PFSK-1 (cell line): ENCODE results near the gene TBXA2R.

Experiments
- POLR2AphosphoS5 ChIP-seq: IDR thresholded peaks from 2 replicates; pipeline ENCODE4 v1.6.1; 2012; ENCODE audit warnings: low read depth, mild to moderate bottlenecking, control low read depth, low read length, moderate library complexity
- SIN3A ChIP-seq: IDR thresholded peaks from 2 replicates; pipeline ENCODE4 v1.6.1; 2012; ENCODE audit warnings: mild to moderate bottlenecking, low read length, moderate library complexity, borderline replicate concordance; ENCODE audit not compliant: insufficient read depth
- TF ChIP-seq, protein P1 (sequence below), 2 experiments: IDR thresholded peaks; 2 replicates each; pipeline versions ENCODE4 v1.6.1 to v1.8.0; 2011 to 2012; ENCODE audit warnings: low read depth in 2 of 2, low read length in 2 of 2, control low read depth in 1 of 2, inconsistent platforms in 1 of 2, mild to moderate bottlenecking in 1 of 2, moderate library complexity in 1 of 2; ENCODE audit not compliant: insufficient read depth in 1 of 2

DNA sequence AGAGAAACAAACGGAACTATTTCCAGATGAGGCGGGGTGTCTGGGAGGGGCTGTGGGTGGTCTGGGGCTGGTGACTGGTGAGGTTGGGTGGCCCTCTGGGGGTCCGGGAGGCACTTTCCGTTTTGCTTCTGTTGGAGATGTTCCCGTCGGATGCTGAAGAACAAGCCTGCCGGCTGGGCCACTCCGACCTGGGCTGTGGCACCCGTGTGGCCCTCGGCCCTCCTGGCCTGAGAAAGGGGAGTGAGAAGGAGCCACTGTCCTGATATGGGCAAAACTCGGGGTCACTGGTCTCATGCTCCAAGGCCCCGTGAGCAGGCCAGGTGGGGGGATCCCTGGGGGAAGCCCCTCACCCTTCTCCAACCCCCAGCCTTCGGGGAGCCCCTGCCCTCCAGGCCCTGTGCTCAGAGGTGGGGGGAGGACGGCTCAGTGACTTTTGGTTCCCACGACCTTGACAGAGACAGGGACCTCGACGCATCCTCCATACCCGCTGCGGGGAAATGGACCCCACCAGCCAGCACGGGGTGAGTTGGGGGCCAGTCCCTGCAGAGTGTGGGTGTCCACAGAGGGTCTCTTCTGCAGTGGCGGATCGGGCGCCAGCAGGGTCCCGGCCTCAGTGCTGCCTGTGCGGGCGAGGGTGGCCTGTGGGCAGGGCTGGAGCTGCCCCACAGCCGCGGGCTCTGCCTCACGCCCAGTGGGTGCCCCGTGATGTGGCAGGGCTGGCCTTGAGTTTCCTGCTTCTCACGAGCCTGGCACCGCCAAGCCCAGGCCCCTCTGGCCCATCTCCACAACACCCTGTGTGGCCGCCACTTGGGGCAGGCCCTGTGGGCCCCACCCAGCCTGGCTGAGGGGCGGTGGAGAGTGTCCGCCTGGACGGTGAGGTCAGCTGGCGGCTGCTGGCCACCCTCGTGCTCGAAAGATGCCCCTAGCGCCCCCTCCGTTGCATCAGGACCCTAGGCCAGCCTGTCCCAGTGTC is 4.4 kb upstream of the TBXA2R start:
- no peak for TF ChIP-seq SIN3A
- no peak for TF ChIP-seq POLR2AphosphoS5
- TF ChIP-seq, protein P1, sequence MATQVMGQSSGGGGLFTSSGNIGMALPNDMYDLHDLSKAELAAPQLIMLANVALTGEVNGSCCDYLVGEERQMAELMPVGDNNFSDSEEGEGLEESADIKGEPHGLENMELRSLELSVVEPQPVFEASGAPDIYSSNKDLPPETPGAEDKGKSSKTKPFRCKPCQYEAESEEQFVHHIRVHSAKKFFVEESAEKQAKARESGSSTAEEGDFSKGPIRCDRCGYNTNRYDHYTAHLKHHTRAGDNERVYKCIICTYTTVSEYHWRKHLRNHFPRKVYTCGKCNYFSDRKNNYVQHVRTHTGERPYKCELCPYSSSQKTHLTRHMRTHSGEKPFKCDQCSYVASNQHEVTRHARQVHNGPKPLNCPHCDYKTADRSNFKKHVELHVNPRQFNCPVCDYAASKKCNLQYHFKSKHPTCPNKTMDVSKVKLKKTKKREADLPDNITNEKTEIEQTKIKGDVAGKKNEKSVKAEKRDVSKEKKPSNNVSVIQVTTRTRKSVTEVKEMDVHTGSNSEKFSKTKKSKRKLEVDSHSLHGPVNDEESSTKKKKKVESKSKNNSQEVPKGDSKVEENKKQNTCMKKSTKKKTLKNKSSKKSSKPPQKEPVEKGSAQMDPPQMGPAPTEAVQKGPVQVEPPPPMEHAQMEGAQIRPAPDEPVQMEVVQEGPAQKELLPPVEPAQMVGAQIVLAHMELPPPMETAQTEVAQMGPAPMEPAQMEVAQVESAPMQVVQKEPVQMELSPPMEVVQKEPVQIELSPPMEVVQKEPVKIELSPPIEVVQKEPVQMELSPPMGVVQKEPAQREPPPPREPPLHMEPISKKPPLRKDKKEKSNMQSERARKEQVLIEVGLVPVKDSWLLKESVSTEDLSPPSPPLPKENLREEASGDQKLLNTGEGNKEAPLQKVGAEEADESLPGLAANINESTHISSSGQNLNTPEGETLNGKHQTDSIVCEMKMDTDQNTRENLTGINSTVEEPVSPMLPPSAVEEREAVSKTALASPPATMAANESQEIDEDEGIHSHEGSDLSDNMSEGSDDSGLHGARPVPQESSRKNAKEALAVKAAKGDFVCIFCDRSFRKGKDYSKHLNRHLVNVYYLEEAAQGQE (IDR thresholded peaks at IDR 0.05; ENCODE audit: insufficient read depth in 1 of 2, low read depth in 2 of 2, low read length in 2 of 2), result no peak
